GM18498 (cell line): ENCODE measurements around the gene MCFD2.
"Not testable (repeated sequence)": the region's sequence is repeated elsewhere in the genome, so short reads cannot be mapped to it uniquely, and the experiment has no call there.

Source experiments
- ATAC-seq: cut with Tn5 transposase; IDR thresholded peaks from one replicate; pipeline ENCODE4 v1.9.1; 2021; ENCODE audit warnings: mild to moderate bottlenecking, moderate library complexity; ENCODE audit not compliant: unreplicated experiment

Gene MCFD2

GRCh38 chr2:46875962-46876689 is 39.5 kb downstream of the MCFD2 start:
- not testable (repeated sequence) for ATAC-seq

GRCh38 chr2:46875226-46875899 is 40.2 kb downstream of the MCFD2 start:
- no peak for ATAC-seq

- no peak for ATAC-seq
These were observed 41.2 kb downstream of the MCFD2 start for GRCh38 chr2:46874236-46874929.

- ATAC-seq = no peak
These were observed 42.0 kb downstream of the MCFD2 start for GRCh38 chr2:46873604-46874068.

- ATAC-seq = no peak
These were observed 42.6 kb downstream of the MCFD2 start for GRCh38 chr2:46872902-46873603.

GRCh38 chr2:46871976-46872381 is 43.6 kb downstream of the MCFD2 start:
- ATAC-seq = no peak

- no peak for ATAC-seq
These were observed 45.4 kb downstream of the MCFD2 start for GRCh38 chr2:46870051-46870839.

GRCh38 chr2:46869621-46870020 is 46.0 kb downstream of the MCFD2 start:
- no peak for ATAC-seq

- no peak for ATAC-seq
These were observed 48.8 kb downstream of the MCFD2 start for GRCh38 chr2:46866770-46867246.

GRCh38 chr2:46865181-46865970 is 50.2 kb downstream of the MCFD2 start:
- no peak for ATAC-seq

GRCh38 chr2:46863882-46864281 is 51.7 kb downstream of the MCFD2 start:
- no peak for ATAC-seq

- ATAC-seq = no peak
These were observed 53.1 kb downstream of the MCFD2 start for GRCh38 chr2:46862514-46862913.

- ATAC-seq = no peak
These were observed 53.7 kb downstream of the MCFD2 start for GRCh38 chr2:46861916-46862315.

- ATAC-seq = no peak
These were observed 56.1 kb downstream of the MCFD2 start for GRCh38 chr2:46859482-46859881.

- ATAC-seq = no peak
These were observed 56.9 kb downstream of the MCFD2 start for GRCh38 chr2:46858702-46859090.

- ATAC-seq = no peak
These were observed 57.5 kb downstream of the MCFD2 start for GRCh38 chr2:46857871-46858701.

- no peak for ATAC-seq
These were observed 59.3 kb downstream of the MCFD2 start for GRCh38 chr2:46856336-46856735.

- no peak for ATAC-seq
These were observed 59.8 kb downstream of the MCFD2 start for GRCh38 chr2:46855805-46856204.

- ATAC-seq = no peak
These were observed 61.3 kb downstream of the MCFD2 start for GRCh38 chr2:46854260-46854659.
